ENCODE results near the gene RAVER2.

GRCh38 chr1:64844609-64845008 is 99.7 kb downstream of the RAVER2 start:
- TF ChIP-seq CTCF (IDR thresholded peaks at IDR 0.05 in 2 of 3, conservative IDR thresholded peaks at IDR 0.05 in 1 of 3; ENCODE audit: control insufficient read depth in 2 of 3, extremely low read depth in 1 of 3, insufficient read depth in 1 of 3, low read depth in 3 of 3, low read length in 3 of 3) (no peak), CEBPB (IDR thresholded peaks at IDR 0.05; ENCODE audit: borderline replicate concordance in 1 of 2, low read depth in 2 of 2, low read length in 2 of 2) (no peak), SMARCA5 (IDR thresholded peaks at IDR 0.05) (no peak), EZH2 (IDR thresholded peaks at IDR 0.05; ENCODE audit: borderline replicate concordance, control insufficient read depth, low read depth, low read length) (no peak), POLR2A (IDR thresholded peaks at IDR 0.05; ENCODE audit: low read depth, low read length) (no peak; the same call in 1 of the 2 replicates), POLR2AphosphoS5 (IDR thresholded peaks at IDR 0.05; ENCODE audit: low read length) (no peak), HDAC6 (IDR thresholded peaks at IDR 0.05; ENCODE audit: unreplicated experiment) (no peak), DPF2 (IDR thresholded peaks at IDR 0.05) (no peak), FOXK2 (IDR thresholded peaks at IDR 0.05) (no peak)
- TF ChIP-seq, protein P1, sequence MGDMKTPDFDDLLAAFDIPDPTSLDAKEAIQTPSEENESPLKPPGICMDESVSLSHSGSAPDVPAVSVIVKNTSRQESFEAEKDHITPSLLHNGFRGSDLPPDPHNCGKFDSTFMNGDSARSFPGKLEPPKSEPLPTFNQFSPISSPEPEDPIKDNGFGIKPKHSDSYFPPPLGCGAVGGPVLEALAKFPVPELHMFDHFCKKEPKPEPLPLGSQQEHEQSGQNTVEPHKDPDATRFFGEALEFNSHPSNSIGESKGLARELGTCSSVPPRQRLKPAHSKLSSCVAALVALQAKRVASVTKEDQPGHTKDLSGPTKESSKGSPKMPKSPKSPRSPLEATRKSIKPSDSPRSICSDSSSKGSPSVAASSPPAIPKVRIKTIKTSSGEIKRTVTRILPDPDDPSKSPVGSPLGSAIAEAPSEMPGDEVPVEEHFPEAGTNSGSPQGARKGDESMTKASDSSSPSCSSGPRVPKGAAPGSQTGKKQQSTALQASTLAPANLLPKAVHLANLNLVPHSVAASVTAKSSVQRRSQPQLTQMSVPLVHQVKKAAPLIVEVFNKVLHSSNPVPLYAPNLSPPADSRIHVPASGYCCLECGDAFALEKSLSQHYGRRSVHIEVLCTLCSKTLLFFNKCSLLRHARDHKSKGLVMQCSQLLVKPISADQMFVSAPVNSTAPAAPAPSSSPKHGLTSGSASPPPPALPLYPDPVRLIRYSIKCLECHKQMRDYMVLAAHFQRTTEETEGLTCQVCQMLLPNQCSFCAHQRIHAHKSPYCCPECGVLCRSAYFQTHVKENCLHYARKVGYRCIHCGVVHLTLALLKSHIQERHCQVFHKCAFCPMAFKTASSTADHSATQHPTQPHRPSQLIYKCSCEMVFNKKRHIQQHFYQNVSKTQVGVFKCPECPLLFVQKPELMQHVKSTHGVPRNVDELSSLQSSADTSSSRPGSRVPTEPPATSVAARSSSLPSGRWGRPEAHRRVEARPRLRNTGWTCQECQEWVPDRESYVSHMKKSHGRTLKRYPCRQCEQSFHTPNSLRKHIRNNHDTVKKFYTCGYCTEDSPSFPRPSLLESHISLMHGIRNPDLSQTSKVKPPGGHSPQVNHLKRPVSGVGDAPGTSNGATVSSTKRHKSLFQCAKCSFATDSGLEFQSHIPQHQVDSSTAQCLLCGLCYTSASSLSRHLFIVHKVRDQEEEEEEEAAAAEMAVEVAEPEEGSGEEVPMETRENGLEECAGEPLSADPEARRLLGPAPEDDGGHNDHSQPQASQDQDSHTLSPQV (IDR thresholded peaks at IDR 0.05), result no peak

All from GM12878 (cell line).